ENCODE results near the gene UBQLN3.

- no peak for TF ChIP-seq USF1 (IDR thresholded peaks at IDR 0.05)
- TF ChIP-seq CEBPB (IDR thresholded peaks at IDR 0.05), result no peak
- TF ChIP-seq MAX (IDR thresholded peaks at IDR 0.05), result no peak
- no peak for TF ChIP-seq EP300 (IDR thresholded peaks at IDR 0.05; ENCODE audit: borderline replicate concordance)
- no peak for TF ChIP-seq TAF1 (IDR thresholded peaks at IDR 0.05; ENCODE audit: low read depth)
- no peak for TF ChIP-seq REST (IDR thresholded peaks at IDR 0.05; ENCODE audit: low read depth)
- TF ChIP-seq FOXM1 (IDR thresholded peaks at IDR 0.05; ENCODE audit: borderline replicate concordance, low read depth), result no peak
- no peak for TF ChIP-seq NFIC (IDR thresholded peaks at IDR 0.05)
- TF ChIP-seq TCF12 (IDR thresholded peaks at IDR 0.05; ENCODE audit: low read depth), result no peak
- TF ChIP-seq EGR1 (IDR thresholded peaks at IDR 0.05), result no peak
- TF ChIP-seq CREB1 (IDR thresholded peaks at IDR 0.05; ENCODE audit: low read depth), result no peak
- no peak for TF ChIP-seq RAD21 (IDR thresholded peaks at IDR 0.05; ENCODE audit: low read depth)
- TF ChIP-seq TEAD4 (IDR thresholded peaks at IDR 0.05), result no peak
- no peak for TF ChIP-seq YY1 (IDR thresholded peaks at IDR 0.05; ENCODE audit: low read depth)
Measured at GRCh38 chr11:5547982-5548381, 38.2 kb upstream of the UBQLN3 start.

Measured in Ishikawa (cell line).